HG03196 (cell line): ENCODE results near the gene CPD.
"Not testable (repeated sequence)": the region's sequence is repeated elsewhere in the genome, so short reads cannot be mapped to it uniquely, and the experiment has no call there.

ENCODE experiments used
- ATAC-seq: cut with Tn5 transposase; IDR thresholded peaks from one replicate; pipeline ENCODE4 v1.9.1; 2021; ENCODE audit not compliant: unreplicated experiment

The CPD gene

GRCh38 chr17:30382345-30382744 is 3.6 kb downstream of the CPD start:
- no peak for ATAC-seq

DNA sequence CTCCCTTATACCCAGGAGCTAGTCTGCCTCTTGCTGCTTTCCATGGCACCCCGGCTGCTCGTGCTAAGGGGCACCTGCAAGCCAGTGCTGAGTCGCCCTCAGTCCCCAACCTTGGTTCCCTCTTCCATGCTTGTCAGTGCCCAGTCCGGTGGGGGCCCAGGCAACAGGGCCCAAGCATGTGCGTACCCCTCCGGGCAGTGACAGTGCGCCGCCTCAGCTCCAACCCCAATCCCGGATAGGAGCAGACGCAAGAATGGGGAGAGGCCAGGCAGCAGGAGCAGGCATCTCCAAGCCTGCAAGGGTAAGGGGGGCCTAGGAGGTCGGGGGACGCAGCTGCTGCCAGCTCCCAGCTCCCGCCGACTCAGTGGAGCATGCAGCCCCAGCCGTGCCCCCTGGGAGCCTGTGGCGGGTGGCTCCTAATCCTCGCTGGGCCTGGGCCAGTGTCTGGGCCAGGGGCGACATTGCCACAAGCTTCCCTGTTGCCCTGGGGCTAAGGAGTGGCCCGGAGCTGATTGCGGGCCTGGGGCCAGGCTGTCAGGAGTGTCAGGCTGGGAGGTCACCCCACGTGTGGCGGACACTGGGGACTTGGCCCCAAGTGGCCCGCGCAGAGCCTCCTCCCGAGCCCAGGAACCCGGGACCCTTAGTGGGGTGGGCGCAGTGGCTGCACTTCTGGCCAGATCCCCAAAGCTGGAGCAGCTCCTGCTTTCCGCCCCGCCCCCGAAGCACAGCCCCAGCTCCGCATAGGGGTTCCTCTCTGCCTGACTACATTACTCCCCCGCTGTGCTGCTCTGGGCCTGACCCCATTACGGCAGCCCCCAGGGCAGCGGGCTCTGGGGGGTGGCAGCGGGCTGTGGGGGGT is 9.8 kb downstream of the CPD start:
- no peak for ATAC-seq

GRCh38 chr17:30389756-30390300 is 11.1 kb downstream of the CPD start:
- no peak for ATAC-seq

- ATAC-seq: no peak
These were observed 12.8 kb downstream of the CPD start for GRCh38 chr17:30391534-30391933.

DNA sequence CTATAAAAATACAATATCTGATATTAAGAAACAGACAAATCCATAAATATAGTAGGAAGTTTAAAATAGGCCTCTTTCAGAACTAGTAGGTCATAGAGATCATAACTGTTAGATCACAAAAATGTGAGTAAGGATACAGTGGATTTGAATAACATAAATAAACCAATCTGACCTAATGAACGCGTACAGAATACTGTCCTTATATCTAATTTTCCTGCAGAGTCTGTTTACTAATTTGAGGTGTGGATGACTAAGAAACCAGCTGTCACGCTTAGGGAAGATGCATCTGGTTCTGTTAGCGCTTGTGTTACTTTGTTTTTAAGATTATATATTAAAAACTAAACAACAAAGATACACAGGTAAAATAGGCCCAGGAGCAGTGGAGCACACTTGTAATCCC is 14.8 kb downstream of the CPD start:
- ATAC-seq: no peak

DNA sequence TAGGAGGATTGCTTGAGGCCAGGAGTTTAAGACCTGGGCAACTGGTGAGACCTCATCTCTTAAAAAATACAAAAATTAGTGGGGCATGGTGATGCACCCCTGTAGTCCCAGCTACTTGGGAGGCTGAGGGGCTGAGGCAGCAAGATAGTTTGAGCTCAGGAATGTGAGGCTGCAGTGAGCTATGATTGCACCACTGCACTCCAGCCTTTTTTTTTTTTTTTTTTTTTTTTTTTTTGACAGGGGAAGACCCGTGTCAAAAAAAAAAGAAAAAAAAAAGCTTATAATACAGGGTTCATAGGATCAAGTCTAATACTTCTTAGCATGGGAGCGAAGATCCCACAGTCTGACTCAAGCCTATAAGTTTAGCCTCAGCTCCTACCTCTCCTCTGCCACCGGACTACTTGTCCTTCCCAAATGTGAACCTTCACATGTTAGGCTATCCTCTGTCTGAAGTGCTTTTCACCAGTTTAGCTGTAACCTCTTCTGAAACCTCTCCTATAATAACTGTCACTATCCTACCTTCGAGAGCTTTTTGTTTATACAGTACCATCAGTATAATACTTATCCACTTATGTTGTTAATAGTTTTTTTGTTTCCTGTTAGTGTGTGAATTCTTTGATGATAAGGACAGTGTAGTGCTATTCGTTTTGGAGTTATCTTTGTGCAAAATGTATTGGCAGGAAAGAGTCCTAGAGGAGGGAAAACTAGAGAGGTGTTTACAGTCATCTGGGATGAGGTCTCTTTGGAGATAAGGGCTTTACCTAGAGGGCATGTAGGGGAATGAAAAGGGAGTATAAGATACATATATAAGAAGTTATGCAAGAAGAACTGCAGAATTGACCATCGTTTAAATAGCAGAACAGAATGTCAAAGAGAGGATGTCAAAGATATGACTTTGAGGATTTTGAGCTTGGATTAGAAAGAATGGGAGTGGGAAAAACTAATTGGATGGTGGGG is 15.5 kb downstream of the CPD start:
- no peak for ATAC-seq

- ATAC-seq: no peak
These were observed 16.8 kb downstream of the CPD start for GRCh38 chr17:30395398-30396022.

DNA sequence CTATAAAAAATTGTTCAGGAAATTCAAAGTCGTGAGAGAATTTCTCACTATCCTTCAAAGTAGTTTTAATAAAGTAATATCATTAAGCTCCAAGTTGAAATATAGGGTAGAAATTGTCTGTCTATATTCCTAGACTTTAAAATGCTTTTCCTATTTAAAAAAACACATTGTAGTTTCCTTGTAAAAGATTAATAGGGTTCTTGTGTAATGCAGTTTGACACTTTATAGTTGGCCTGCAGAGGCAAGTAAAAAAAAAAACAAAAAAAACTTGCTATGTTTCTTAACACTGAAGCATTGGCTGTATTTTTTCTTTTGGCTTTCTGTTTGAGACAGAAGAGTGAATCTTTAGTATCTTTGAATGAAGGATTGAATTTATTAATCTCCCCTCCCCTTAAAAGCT is 17.4 kb downstream of the CPD start:
- ATAC-seq: no peak

- no peak for ATAC-seq
These were observed 17.9 kb downstream of the CPD start for GRCh38 chr17:30396612-30397011.

- ATAC-seq: no peak
These were observed 19.8 kb downstream of the CPD start for GRCh38 chr17:30398328-30399041.

DNA sequence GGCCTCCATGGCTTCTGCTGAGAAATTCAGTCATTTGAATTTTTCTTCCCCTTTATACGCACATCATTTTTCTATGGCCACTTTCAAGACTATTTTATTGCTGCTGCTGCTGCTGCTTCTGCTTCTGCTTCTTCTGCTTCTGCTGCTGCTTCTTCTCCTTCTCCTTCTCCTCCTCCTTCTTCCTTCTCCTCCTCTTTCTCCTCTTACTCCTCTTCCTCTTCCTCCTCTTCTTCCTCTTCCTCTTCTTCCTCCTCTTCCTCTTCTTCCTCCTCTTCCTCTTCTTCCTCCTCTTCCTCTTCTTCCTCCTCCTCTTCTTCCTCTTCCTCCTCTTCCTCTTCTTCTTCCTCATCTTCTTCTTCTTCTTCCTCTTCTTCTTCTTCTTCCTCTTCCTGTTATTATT is 22.4 kb downstream of the CPD start:
- no peak for ATAC-seq

GRCh38 chr17:30405161-30405560 is 26.4 kb downstream of the CPD start:
- ATAC-seq: no peak

DNA sequence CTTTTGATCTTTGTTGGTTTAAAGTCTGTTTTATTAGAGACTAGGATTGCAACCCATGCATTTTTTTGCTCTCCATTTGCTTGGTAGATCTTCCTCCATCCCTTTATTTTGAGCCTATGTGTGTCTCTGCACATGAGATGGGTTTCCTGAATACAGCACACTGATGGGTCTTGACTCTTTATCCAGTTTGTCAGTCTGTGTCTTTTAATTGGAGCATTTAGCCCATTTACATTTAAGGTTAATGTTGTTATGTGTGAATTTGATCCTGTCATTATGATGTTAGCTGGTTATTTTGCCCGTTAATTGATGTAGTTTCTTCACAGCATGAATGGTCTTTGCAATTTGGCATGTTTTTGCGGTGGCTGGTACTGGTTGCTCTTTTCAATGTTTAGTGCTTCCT is 31.9 kb downstream of the CPD start:
- ATAC-seq: not testable (repeated sequence)

GRCh38 chr17:30412008-30412496 is 33.3 kb downstream of the CPD start:
- not testable (repeated sequence) for ATAC-seq

GRCh38 chr17:30413109-30413508 is 34.4 kb downstream of the CPD start:
- ATAC-seq: no peak

DNA sequence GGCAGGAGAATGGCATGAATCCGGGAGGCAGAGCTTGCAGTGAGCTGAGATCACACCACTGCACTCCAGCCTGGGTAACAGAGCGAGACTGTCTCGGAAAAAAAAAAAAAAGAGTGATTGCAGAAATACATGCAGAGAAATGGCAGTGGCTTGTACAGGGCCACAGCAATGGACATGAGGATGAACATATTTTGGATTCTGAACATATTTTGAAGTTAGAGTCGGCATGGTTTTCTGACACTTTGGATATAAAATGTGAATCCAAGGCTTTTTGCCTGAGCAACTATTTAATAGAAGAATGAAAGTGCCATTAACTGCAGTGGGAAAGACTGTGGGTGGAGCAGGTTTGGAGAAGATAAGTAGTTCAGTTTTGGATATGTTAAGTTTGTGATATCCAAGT is 35.8 kb downstream of the CPD start:
- no peak for ATAC-seq

DNA sequence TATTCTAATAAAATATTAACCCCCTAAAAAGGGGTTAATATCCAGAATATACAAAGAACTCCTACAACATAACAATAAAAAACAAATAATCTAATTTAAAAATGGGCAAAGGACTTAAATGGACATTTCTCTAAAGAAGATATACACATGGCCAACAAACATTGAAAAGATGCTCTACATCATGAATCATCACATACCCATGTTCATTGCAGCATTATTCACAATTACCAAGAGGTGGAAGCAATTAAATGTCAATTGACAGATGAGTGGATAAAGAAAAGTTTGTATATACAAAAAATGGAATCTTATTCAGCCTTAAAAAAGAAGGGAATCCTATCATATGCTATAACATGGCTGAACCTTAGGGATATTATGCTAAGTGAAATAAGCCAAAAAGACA is 36.8 kb downstream of the CPD start:
- no peak for ATAC-seq

- not testable (repeated sequence) for ATAC-seq
These were observed 39.3 kb downstream of the CPD start for GRCh38 chr17:30418070-30418469.

- no peak for ATAC-seq
These were observed 42.9 kb downstream of the CPD start for GRCh38 chr17:30421592-30421991.

GRCh38 chr17:30422171-30422570 is 43.4 kb downstream of the CPD start:
- no peak for ATAC-seq
